Thyroid gland (tissue), 4 donors: Measurements from ENCODE around the gene MYH8.

ENCODE experiments used
- POLR2A ChIP-seq, 2 donors: fragments of 450-650 bp; IDR thresholded peaks; one replicate each; pipeline ENCODE4 v1.6.1; 2017; ENCODE audit warnings: antibody characterized with exemption in 2 of 2, mild to moderate bottlenecking in 2 of 2, moderate library complexity in 1 of 2
- TF ChIP-seq, protein P1 (sequence below), 6 experiments: fragments of 200-600 bp in 3 of 6; fragments of 450-650 bp in 3 of 6; sonication (generic) in 3 of 6; IDR thresholded peaks; one replicate each; pipeline ENCODE4 v1.5.1; 2016 to 2019; ENCODE audit warnings: antibody characterized with exemption in 6 of 6, mild to moderate bottlenecking in 2 of 6, inconsistent platforms in 1 of 6, moderate library complexity in 1 of 6

- TF ChIP-seq, protein P1, sequence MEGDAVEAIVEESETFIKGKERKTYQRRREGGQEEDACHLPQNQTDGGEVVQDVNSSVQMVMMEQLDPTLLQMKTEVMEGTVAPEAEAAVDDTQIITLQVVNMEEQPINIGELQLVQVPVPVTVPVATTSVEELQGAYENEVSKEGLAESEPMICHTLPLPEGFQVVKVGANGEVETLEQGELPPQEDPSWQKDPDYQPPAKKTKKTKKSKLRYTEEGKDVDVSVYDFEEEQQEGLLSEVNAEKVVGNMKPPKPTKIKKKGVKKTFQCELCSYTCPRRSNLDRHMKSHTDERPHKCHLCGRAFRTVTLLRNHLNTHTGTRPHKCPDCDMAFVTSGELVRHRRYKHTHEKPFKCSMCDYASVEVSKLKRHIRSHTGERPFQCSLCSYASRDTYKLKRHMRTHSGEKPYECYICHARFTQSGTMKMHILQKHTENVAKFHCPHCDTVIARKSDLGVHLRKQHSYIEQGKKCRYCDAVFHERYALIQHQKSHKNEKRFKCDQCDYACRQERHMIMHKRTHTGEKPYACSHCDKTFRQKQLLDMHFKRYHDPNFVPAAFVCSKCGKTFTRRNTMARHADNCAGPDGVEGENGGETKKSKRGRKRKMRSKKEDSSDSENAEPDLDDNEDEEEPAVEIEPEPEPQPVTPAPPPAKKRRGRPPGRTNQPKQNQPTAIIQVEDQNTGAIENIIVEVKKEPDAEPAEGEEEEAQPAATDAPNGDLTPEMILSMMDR (IDR thresholded peaks at IDR 0.05): no peak
- no peak for TF ChIP-seq POLR2A (IDR thresholded peaks at IDR 0.05)
Measured at GRCh38 chr17:10398352-10398751, 23.4 kb downstream of the MYH8 start.
